GM12878 (cell line): ENCODE measurements around the gene PKMYT1. TPM values are rescaled to one million over a fixed set of nuclear protein-coding genes. Genes with fewer than 3 reads are reported as not detected.

Experiments used
- ATF7 ChIP-seq: fragments of 450-650 bp; IDR thresholded peaks from 2 replicates; pipeline ENCODE4 v1.6.1; 2016; ENCODE audit warnings: low read depth, mild to moderate bottlenecking
- CHD4 ChIP-seq: fragments of 200-600 bp; sonication (generic); IDR thresholded peaks from 2 replicates; pipeline ENCODE4 v1.6.1; 2016; ENCODE audit warnings: mild to moderate bottlenecking
- DPF2 ChIP-seq: fragments of 450-650 bp; IDR thresholded peaks from 2 replicates; pipeline ENCODE4 v1.6.1; 2017; ENCODE audit warnings: mild to moderate bottlenecking
- IKZF1 ChIP-seq: fragments of 450-650 bp; conservative IDR thresholded peaks from 2 replicates; pipeline ENCODE4 v1.6.1; 2017; ENCODE audit warnings: antibody characterized with exemption, mild to moderate bottlenecking
- MEF2A ChIP-seq: IDR thresholded peaks from 2 replicates; pipeline ENCODE4 v1.6.1; 2011; ENCODE audit warnings: low read depth, mild to moderate bottlenecking, low read length, moderate library complexity; ENCODE audit not compliant: insufficient read depth
- MEF2B ChIP-seq: fragments of 450-650 bp; IDR thresholded peaks from 2 replicates; pipeline ENCODE4 v1.6.1; 2018; ENCODE audit warnings: mild to moderate bottlenecking, moderate library complexity; ENCODE audit not compliant: partially characterized antibody, poor library complexity, severe bottlenecking
- NFYA ChIP-seq: IDR thresholded peaks from 2 replicates; pipeline ENCODE4 v1.6.1; 2011; ENCODE audit warnings: low read depth, mild to moderate bottlenecking, low read length, improper control_type of control experiment, borderline replicate concordance
- POLR2AphosphoS2 ChIP-seq: IDR thresholded peaks from 2 replicates; pipeline ENCODE4 v1.6.1; 2011; ENCODE audit warnings: low read depth, mild to moderate bottlenecking, low read length, improper control_type of control experiment, moderate library complexity
- POLR2AphosphoS5 ChIP-seq: IDR thresholded peaks from 2 replicates; pipeline ENCODE4 v1.6.1; 2011; ENCODE audit warnings: mild to moderate bottlenecking, low read length, inconsistent platforms
- SMARCA5 ChIP-seq: fragments of 450-650 bp; IDR thresholded peaks from 2 replicates; pipeline ENCODE4 v1.6.1; 2017; ENCODE audit warnings: mild to moderate bottlenecking
- SREBF1 ChIP-seq: IDR thresholded peaks from 2 replicates; pipeline ENCODE4 v1.6.1; 2012; ENCODE audit warnings: mild to moderate bottlenecking, low read length
- TAF1 ChIP-seq: IDR thresholded peaks from 2 replicates; pipeline ENCODE4 v1.6.1; 2011; ENCODE audit warnings: mild to moderate bottlenecking, low read depth, low read length, borderline replicate concordance
- ZNF622 ChIP-seq: fragments of 450-650 bp; IDR thresholded peaks from 2 replicates; pipeline ENCODE4 v1.6.1; 2017; ENCODE audit warnings: mild to moderate bottlenecking, inconsistent platforms
- polyA plus RNA-seq, 11 experiments: library from polyadenylated mRNA; depleted of rRNA in 4 of 11; unstranded in 6 of 11; stranded (reverse) in 5 of 11; fragments of >200 nt; fragmentation: Nextera tagmentation in 4 of 11; fragmentation: Illumina TruSeq in 1 of 11; extraction: Ambion mirVana in 4 of 11; extraction: Trizol in 1 of 11; gene quantifications; 1 replicate in 1 of 11; 2 replicates in 10 of 11; pipeline versions ENCODE4 v1.2.1 to v1.2.3, GENCODE V29; 2011 to 2016; ENCODE audit warnings: inconsistent platforms in 2 of 11, missing spikeins in 2 of 11, low read depth in 1 of 11
- total RNA-seq, 4 experiments: library from RNA; depleted of rRNA in 3 of 4; stranded (reverse); fragments of >200 nt in 3 of 4; fragmentation: Illumina TruSeq in 1 of 4; extraction: Trizol in 1 of 4; gene quantifications; 2 replicates each; pipeline versions ENCODE4 v1.2.1 to v1.2.3, GENCODE V29; 2013 to 2021
- TF ChIP-seq, protein P1 (sequence below): IDR thresholded peaks from 2 replicates; pipeline ENCODE4 v1.6.1; 2012; ENCODE audit warnings: low read depth, low read length, improper control_type of control experiment
- TF ChIP-seq, protein P2 (sequence below): fragments of 450-650 bp; IDR thresholded peaks from 2 replicates; pipeline ENCODE4 v1.6.1; 2016; ENCODE audit warnings: mild to moderate bottlenecking
- TF ChIP-seq, protein P3 (sequence below): fragments of 450-650 bp; formaldehyde crosslinking; IDR thresholded peaks from 2 replicates; pipeline ENCODE4 v1.4.0; 2020; ENCODE audit warnings: mild to moderate bottlenecking, moderate library complexity
- TF ChIP-seq, protein P4 (sequence below): fragments of 450-650 bp; formaldehyde crosslinking; IDR thresholded peaks from 2 replicates; pipeline ENCODE4 v1.4.0; 2022; ENCODE audit warnings: mild to moderate bottlenecking, moderate library complexity
- TF ChIP-seq, protein P5 (sequence below): fragments of 450-650 bp; IDR thresholded peaks from 2 replicates; pipeline ENCODE4 v1.6.1; 2014; ENCODE audit warnings: mild to moderate bottlenecking

Gene PKMYT1
- total and polyA plus RNA-seq, 10 of the 15 experiments (the other 5 are each of a cell fraction or from before 2014, with no cell fraction given) = 4.6 to 101 (median 29.9) TPM

DNA sequence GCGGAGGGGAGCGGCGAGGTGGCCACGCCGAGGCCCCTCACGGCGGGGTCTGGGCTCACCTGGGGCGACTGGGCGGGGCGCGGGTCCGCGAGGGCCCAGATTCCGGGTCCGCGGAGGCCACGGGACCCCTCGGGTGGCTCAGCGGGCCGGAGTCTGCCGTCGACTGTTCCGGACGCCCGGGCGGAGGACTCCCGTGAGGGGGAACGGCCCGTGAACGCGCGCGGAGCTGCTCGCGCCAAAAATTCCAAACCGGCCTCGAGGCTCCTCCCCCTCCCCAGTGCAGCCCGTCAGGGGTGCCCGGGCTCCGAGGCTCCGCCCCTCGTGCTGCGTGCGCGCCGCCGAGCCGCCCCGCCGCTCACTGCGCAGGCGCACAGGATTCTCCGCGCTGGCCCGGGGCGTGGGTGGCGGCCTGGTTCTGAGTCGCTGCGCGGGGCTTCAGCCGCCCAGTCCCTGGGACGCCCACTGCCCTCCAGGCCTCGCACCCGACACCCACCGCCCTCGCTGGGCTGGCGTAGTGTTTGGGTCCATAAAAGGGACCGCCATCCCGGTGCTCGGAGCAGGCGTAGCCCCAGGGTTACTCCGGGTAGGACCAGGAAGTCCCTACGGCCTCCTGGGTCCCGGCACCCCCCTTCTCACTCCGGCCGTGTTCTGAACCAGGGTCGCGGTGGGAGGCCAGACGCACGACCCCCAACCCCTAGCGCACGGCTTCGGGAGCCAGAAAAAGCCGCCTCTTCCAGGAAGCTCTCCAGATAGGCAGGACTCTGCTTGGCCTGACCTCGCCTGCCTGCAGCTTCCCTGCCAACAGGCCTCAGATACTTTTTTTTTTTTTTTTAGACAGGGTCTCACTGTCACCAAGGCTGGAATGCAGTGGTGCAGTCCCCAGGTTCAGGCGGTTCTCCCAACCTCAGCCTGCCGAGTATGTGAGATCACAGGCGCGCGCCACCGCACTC, at the start of gene PKMYT1 (continued):
- TF ChIP-seq, protein P1, sequence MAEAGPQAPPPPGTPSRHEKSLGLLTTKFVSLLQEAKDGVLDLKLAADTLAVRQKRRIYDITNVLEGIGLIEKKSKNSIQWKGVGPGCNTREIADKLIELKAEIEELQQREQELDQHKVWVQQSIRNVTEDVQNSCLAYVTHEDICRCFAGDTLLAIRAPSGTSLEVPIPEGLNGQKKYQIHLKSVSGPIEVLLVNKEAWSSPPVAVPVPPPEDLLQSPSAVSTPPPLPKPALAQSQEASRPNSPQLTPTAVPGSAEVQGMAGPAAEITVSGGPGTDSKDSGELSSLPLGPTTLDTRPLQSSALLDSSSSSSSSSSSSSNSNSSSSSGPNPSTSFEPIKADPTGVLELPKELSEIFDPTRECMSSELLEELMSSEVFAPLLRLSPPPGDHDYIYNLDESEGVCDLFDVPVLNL = peak; percentile 75; the same call in 1 of the 2 replicates
- TF ChIP-seq, protein P2, sequence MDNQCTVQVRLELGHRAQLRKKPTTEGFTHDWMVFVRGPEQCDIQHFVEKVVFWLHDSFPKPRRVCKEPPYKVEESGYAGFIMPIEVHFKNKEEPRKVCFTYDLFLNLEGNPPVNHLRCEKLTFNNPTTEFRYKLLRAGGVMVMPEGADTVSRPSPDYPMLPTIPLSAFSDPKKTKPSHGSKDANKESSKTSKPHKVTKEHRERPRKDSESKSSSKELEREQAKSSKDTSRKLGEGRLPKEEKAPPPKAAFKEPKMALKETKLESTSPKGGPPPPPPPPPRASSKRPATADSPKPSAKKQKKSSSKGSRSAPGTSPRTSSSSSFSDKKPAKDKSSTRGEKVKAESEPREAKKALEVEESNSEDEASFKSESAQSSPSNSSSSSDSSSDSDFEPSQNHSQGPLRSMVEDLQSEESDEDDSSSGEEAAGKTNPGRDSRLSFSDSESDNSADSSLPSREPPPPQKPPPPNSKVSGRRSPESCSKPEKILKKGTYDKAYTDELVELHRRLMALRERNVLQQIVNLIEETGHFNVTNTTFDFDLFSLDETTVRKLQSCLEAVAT = peak; percentile 94
- TF ChIP-seq MEF2A (no peak), POLR2AphosphoS2 (peak; percentile 79), DPF2 (peak; percentile 67; the same call in 1 of the 2 replicates), IKZF1 (peak; percentile 87), MEF2B (peak; percentile 29), POLR2AphosphoS5 (peak; percentile 87), SREBF1 (no peak; the same call in 1 of the 2 replicates), SMARCA5 (0 out of 2 replicates have a peak, but pooled peaks have one; percentile 41), NFYA (no peak), ATF7 (0 out of 2 replicates have a peak, but pooled peaks have one; percentile 33), TAF1 (0 out of 2 replicates have a peak, but pooled peaks have one; percentile 37), ZNF622 (no peak), CHD4 (no peak)
- TF ChIP-seq, protein P3, sequence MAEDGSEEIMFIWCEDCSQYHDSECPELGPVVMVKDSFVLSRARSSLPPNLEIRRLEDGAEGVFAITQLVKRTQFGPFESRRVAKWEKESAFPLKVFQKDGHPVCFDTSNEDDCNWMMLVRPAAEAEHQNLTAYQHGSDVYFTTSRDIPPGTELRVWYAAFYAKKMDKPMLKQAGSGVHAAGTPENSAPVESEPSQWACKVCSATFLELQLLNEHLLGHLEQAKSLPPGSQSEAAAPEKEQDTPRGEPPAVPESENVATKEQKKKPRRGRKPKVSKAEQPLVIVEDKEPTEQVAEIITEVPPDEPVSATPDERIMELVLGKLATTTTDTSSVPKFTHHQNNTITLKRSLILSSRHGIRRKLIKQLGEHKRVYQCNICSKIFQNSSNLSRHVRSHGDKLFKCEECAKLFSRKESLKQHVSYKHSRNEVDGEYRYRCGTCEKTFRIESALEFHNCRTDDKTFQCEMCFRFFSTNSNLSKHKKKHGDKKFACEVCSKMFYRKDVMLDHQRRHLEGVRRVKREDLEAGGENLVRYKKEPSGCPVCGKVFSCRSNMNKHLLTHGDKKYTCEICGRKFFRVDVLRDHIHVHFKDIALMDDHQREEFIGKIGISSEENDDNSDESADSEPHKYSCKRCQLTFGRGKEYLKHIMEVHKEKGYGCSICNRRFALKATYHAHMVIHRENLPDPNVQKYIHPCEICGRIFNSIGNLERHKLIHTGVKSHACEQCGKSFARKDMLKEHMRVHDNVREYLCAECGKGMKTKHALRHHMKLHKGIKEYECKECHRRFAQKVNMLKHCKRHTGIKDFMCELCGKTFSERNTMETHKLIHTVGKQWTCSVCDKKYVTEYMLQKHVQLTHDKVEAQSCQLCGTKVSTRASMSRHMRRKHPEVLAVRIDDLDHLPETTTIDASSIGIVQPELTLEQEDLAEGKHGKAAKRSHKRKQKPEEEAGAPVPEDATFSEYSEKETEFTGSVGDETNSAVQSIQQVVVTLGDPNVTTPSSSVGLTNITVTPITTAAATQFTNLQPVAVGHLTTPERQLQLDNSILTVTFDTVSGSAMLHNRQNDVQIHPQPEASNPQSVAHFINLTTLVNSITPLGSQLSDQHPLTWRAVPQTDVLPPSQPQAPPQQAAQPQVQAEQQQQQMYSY (CRISPR knock-in tag) = no peak
- TF ChIP-seq, protein P4, sequence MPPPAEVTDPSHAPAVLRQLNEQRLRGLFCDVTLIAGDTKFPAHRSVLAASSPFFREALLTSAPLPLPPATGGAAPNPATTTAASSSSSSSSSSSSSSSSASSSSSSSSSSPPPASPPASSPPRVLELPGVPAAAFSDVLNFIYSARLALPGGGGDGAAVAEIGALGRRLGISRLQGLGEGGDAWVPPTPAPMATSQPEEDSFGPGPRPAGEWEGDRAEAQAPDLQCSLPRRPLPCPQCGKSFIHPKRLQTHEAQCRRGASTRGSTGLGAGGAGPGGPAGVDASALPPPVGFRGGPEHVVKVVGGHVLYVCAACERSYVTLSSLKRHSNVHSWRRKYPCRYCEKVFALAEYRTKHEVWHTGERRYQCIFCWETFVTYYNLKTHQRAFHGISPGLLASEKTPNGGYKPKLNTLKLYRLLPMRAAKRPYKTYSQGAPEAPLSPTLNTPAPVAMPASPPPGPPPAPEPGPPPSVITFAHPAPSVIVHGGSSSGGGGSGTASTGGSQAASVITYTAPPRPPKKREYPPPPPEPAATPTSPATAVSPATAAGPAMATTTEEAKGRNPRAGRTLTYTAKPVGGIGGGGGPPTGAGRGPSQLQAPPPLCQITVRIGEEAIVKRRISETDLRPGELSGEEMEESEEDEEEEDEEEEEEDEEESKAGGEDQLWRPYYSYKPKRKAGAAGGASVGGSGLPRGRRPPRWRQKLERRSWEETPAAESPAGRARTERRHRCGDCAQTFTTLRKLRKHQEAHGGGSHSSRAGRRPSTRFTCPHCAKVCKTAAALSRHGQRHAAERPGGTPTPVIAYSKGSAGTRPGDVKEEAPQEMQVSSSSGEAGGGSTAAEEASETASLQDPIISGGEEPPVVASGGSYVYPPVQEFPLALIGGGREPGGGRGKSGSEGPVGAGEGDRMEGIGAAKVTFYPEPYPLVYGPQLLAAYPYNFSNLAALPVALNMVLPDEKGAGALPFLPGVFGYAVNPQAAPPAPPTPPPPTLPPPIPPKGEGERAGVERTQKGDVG = no peak
- TF ChIP-seq, protein P5, sequence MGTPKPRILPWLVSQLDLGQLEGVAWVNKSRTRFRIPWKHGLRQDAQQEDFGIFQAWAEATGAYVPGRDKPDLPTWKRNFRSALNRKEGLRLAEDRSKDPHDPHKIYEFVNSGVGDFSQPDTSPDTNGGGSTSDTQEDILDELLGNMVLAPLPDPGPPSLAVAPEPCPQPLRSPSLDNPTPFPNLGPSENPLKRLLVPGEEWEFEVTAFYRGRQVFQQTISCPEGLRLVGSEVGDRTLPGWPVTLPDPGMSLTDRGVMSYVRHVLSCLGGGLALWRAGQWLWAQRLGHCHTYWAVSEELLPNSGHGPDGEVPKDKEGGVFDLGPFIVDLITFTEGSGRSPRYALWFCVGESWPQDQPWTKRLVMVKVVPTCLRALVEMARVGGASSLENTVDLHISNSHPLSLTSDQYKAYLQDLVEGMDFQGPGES = no peak
